PC-9 (cell line): Measurements from ENCODE around the gene COX4I2. TPM values are rescaled to one million over a fixed set of nuclear protein-coding genes. Genes with fewer than 3 reads are reported as not detected.

Experiments used
- BruUV-seq: library from RNA; stranded (reverse); fragments of 400-500 nt; replicated peaks from 2 replicates; lab custom pipeline; 2021; lab: Mats Ljungman, UMichigan
- CTCF ChIA-PET: fragments of 300-600 bp; sonication (Branson Sonifier 250); formaldehyde crosslinking; loops from one replicate; lab custom pipeline; 2022; ENCODE audit warnings: antibody characterized with exemption; lab: Charles Lee
- POLR2A ChIA-PET: fragments of 300-600 bp; sonication (Branson Sonifier 250); formaldehyde crosslinking; loops from one replicate; lab custom pipeline; 2022; ENCODE audit warnings: antibody characterized with exemption; ENCODE audit not compliant: unreplicated experiment; lab: Charles Lee
- DNase-seq, 2 experiments: peaks; one replicate each; pipeline versions ENCODE4 v3.0.0 to v3.0.0-alpha.2; 2015 to 2022; ENCODE audit warnings: mixed read lengths in 1 of 2
- H2AFZ ChIP-seq: fragments of 200-600 bp; sonication (generic); 2 replicates; pipeline ENCODE4 v1.8.1; 2017; ENCODE audit warnings: antibody characterized with exemption
- H3F3A ChIP-seq: fragments of 200-600 bp; sonication (generic); 2 replicates; pipeline ENCODE4 v1.8.1; 2017; ENCODE audit warnings: antibody characterized with exemption, mild to moderate bottlenecking, low read depth; ENCODE audit not compliant: insufficient read depth
- H3K27ac ChIP-seq: fragments of 200-600 bp; sonication (generic); 2 replicates; pipeline ENCODE4 v1.6.1; 2016; ENCODE audit warnings: mixed run types
- H3K27me3 ChIP-seq: fragments of 200-600 bp; sonication (generic); 2 replicates; pipeline ENCODE4 v1.6.1; 2016; ENCODE audit warnings: low read depth, mixed run types; ENCODE audit not compliant: insufficient read depth
- H3K36me3 ChIP-seq: fragments of 200-600 bp; sonication (generic); 2 replicates; pipeline ENCODE4 v1.6.1; 2016; ENCODE audit warnings: low read depth, mixed run types
- H3K4me1 ChIP-seq: fragments of 200-600 bp; sonication (generic); replicated peaks from 2 replicates; pipeline ENCODE4 v1.6.1; 2016; ENCODE audit warnings: mixed run types; ENCODE audit not compliant: insufficient read depth
- H3K4me2 ChIP-seq: fragments of 200-600 bp; sonication (generic); 2 replicates; pipeline ENCODE4 v1.6.1; 2017; ENCODE audit warnings: mixed run types
- H3K4me3 ChIP-seq: fragments of 200-600 bp; sonication (generic); 2 replicates; pipeline ENCODE4 v1.6.1; 2016; ENCODE audit warnings: mixed run types
- H3K79me2 ChIP-seq: fragments of 200-600 bp; sonication (generic); 2 replicates; pipeline ENCODE4 v1.6.1; 2017; ENCODE audit warnings: low read depth, mixed run types
- H3K9me2 ChIP-seq: fragments of 200-600 bp; sonication (generic); 2 replicates; pipeline ENCODE4 v1.8.1; 2017; ENCODE audit warnings: mild to moderate bottlenecking; ENCODE audit not compliant: insufficient read depth
- H3K9me3 ChIP-seq: fragments of 200-600 bp; sonication (generic); 2 replicates; pipeline ENCODE4 v1.8.1; 2016; ENCODE audit warnings: low read depth; ENCODE audit not compliant: insufficient read depth
- H4K20me1 ChIP-seq: fragments of 200-600 bp; sonication (generic); 2 replicates; pipeline ENCODE4 v1.8.1; 2017; ENCODE audit not compliant: insufficient read depth
- CTCF ChIP-seq: fragments of 200-600 bp; sonication (generic); conservative IDR thresholded peaks from 2 replicates; pipeline ENCODE4 v1.6.1; 2017; ENCODE audit warnings: mixed run types, antibody characterized with exemption, mild to moderate bottlenecking, moderate library complexity
- EZH2 ChIP-seq: fragments of 200-600 bp; sonication (generic); IDR thresholded peaks from 2 replicates; pipeline ENCODE4 v1.8.0; 2017; ENCODE audit warnings: antibody characterized with exemption, low read depth
- intact Hi-C: fragments of 100-400 bp; cut with micrococcal nuclease; formaldehyde crosslinking; loops from one replicate; pipeline ENCODE4 v1.10.0; 2022; ENCODE audit not compliant: unreplicated experiment
- total RNA-seq: library from RNA; stranded (reverse); gene quantifications from 2 replicates; pipeline ENCODE4 v1.2.3, GENCODE V29; 2021

The COX4I2 gene
- total RNA-seq, 1 experiment from 2014 or later, result not detected

GRCh38 chr20:31602779-31603441 lies 34.8 kb upstream of the COX4I2 start:
- H3K36me3 ChIP-seq, result peaks cover 8% of the 10 kb centered on the region; the same call in 1 of the 2 replicates
- intact Hi-C loops, result no loop called here
- CTCF ChIA-PET, result interaction anchor here (0.6 to 1.5 kb wide), 7 partner anchors 11 to 95 kb away, joined by 3 to 13 read pairs (median 5); no protein-coding TSS in a partner anchor
- peak overlapping the region; percentile 3; the same call in 1 of the 2 replicates for H3K4me3 ChIP-seq
- POLR2A ChIA-PET, result interaction anchor here (0.5 to 1.0 kb wide), 6 partner anchors 9 to 110 kb away, joined by 3 to 26 read pairs (median 8); no protein-coding TSS in a partner anchor
- peak overlapping the region; percentile 96 for H3K27ac ChIP-seq
- peaks cover 5% of the 10 kb centered on the region; the same call in 1 of the 2 replicates for H4K20me1 ChIP-seq
- peaks cover 33% of the 10 kb centered on the region for H3K79me2 ChIP-seq
- H3K9me2 ChIP-seq, result no peaks in the 10 kb centered on the region
- DNase-seq, result peak; percentile 65 to 91
- no peak overlapping the region for H2AFZ ChIP-seq
- H3F3A ChIP-seq, result peaks cover 57% of the 10 kb centered on the region
- H3K4me2 ChIP-seq, result peak overlapping the region; percentile 70
- TF ChIP-seq CTCF, result no peak; the same call in 1 of the 2 replicates
- no peak for TF ChIP-seq EZH2
- peaks cover 33% of the 10 kb centered on the region for H3K4me1 ChIP-seq
- no peaks in the 10 kb centered on the region for H3K27me3 ChIP-seq
- no peaks in the 10 kb centered on the region for H3K9me3 ChIP-seq
- no TSS peak for BruUV-seq

- Histone ChIP-seq H3K4me1 (peaks cover 41% of the 10 kb centered on the region), H3K27ac (peak overlapping the region; percentile 96), H3K9me2 (no peaks in the 10 kb centered on the region), H3K79me2 (peaks cover 37% of the 10 kb centered on the region), H3K9me3 (no peaks in the 10 kb centered on the region), H3K27me3 (no peaks in the 10 kb centered on the region), H2AFZ (no peak overlapping the region), H3F3A (peaks cover 63% of the 10 kb centered on the region), H3K4me2 (peak overlapping the region; percentile 90), H3K4me3 (peak overlapping the region; percentile 97; the same call in 1 of the 2 replicates), H4K20me1 (peaks cover 5% of the 10 kb centered on the region; the same call in 1 of the 2 replicates), H3K36me3 (peaks cover 8% of the 10 kb centered on the region; the same call in 1 of the 2 replicates)
- BruUV-seq, result no TSS peak
- intact Hi-C loops, result loop anchor here (1.0 kb wide), 2 partner anchors 11 to 31 kb away; no protein-coding TSS in a partner anchor
- POLR2A ChIA-PET, result interaction anchor here (0.5 to 2.6 kb wide), 12 partner anchors 8 to 252 kb away, joined by 3 to 81 read pairs (median 11); no protein-coding TSS in a partner anchor
- peak; percentile 92 to 99 for DNase-seq
- CTCF ChIA-PET, result interaction anchor here (0.9 to 1.9 kb wide), 5 partner anchors 9 to 43 kb away, joined by 3 to 6 read pairs (median 4); no protein-coding TSS in a partner anchor
- no peak for TF ChIP-seq CTCF
- TF ChIP-seq EZH2, result no peak
Measured at GRCh38 chr20:31603822-31604566, 33.7 kb upstream of the COX4I2 start.

- Histone ChIP-seq H3K27me3 (no peaks in the 10 kb centered on the region), H2AFZ (no peak overlapping the region), H3K9me2 (no peaks in the 10 kb centered on the region), H3K4me1 (peaks cover 47% of the 10 kb centered on the region), H3F3A (peaks cover 69% of the 10 kb centered on the region), H3K4me3 (peak overlapping the region; percentile 97), H3K36me3 (peaks cover 8% of the 10 kb centered on the region; the same call in 1 of the 2 replicates), H3K27ac (peak overlapping the region; percentile 96), H3K79me2 (peaks cover 37% of the 10 kb centered on the region), H3K9me3 (no peaks in the 10 kb centered on the region), H3K4me2 (peak overlapping the region; percentile 90), H4K20me1 (peaks cover 5% of the 10 kb centered on the region; the same call in 1 of the 2 replicates)
- TF ChIP-seq EZH2 (no peak), CTCF (no peak)
- intact Hi-C loops, result loop anchor here (1.0 kb wide), 2 partner anchors 11 to 31 kb away; no protein-coding TSS in a partner anchor
- ChIA-PET CTCF (interaction anchor here (0.9 to 1.9 kb wide), 5 partner anchors 8 to 44 kb away, joined by 3 to 6 read pairs (median 4); no protein-coding TSS in a partner anchor), POLR2A (interaction anchor here (0.5 to 2.6 kb wide), 15 partner anchors 9 to 252 kb away, joined by 3 to 81 read pairs (median 6); no protein-coding TSS in a partner anchor)
- TSS peak; percentile 87 for BruUV-seq
- DNase-seq, result no peak
Measured at GRCh38 chr20:31604567-31605030, 33.1 kb upstream of the COX4I2 start.
